HEK293 (cell line): ENCODE results near the gene SAMD13.

ENCODE experiments used
- CTCF ChIA-PET: fragments of 350-600 bp; formaldehyde crosslinking; extraction: SDS; loops from one replicate; lab custom pipeline; 2021; ENCODE audit warnings: antibody characterized with exemption; lab: Yijun Ruan, JAX
- POLR2A ChIA-PET: fragments of 300-600 bp; formaldehyde crosslinking; extraction: SDS; loops from one replicate; lab custom pipeline; 2020; ENCODE audit warnings: antibody characterized with exemption, inconsistent platforms; lab: Yijun Ruan, JAX
- H3K27ac ChIP-seq: fragments of 200-500 bp; sonication (Bioruptor generic); 2 replicates; pipeline ENCODE4 v1.5.1; 2014; ENCODE audit warnings: low read depth, low read length, control low read depth, inconsistent platforms; ENCODE audit errors: extremely low read depth
- H3K36me3 ChIP-seq, 2 experiments: fragments of 200-500 bp in 1 of 2; sonication (Bioruptor generic) in 1 of 2; 1 replicate in 1 of 2; 2 replicates in 1 of 2; pipeline ENCODE4 v1.5.1; 2014 to 2017; ENCODE audit warnings: inconsistent platforms in 2 of 2, low read length in 2 of 2; ENCODE audit not compliant: control insufficient read depth in 2 of 2, insufficient read depth in 1 of 2
- H3K4me1 ChIP-seq: fragments of 200-500 bp; sonication (Bioruptor generic); 2 replicates; pipeline ENCODE4 v1.5.1; 2014; ENCODE audit warnings: mild to moderate bottlenecking, low read length, inconsistent platforms; ENCODE audit not compliant: control insufficient read depth, insufficient read depth
- H3K4me3 ChIP-seq: 2 replicates; pipeline ENCODE4 v1.5.1; 2011; ENCODE audit warnings: low read depth, mild to moderate bottlenecking, control low read depth, low read length, moderate library complexity
- H3K9me3 ChIP-seq: fragments of 200-500 bp; sonication (Bioruptor generic); 2 replicates; pipeline ENCODE4 v1.5.1; 2014; ENCODE audit warnings: low read depth, low read length, inconsistent platforms; ENCODE audit not compliant: control insufficient read depth, insufficient read depth
- AEBP2 ChIP-seq: fragments of 450-650 bp; formaldehyde crosslinking; IDR thresholded peaks from 2 replicates; pipeline ENCODE4 v1.5.1; 2016; ENCODE audit warnings: missing biosample characterization, missing genetic modification characterization, borderline replicate concordance
- HOXA7 ChIP-seq: sonication (generic); formaldehyde crosslinking; IDR thresholded peaks from 2 replicates; pipeline ENCODE4 v1.8.1; 2022; ENCODE audit warnings: missing genetic modification reagents, borderline replicate concordance
- HOXD13 ChIP-seq: sonication (generic); formaldehyde crosslinking; IDR thresholded peaks from 2 replicates; pipeline ENCODE4 v1.8.0; 2022; ENCODE audit warnings: missing genetic modification reagents, borderline replicate concordance
- IKZF3 ChIP-seq: fragments of 450-650 bp; IDR thresholded peaks from 2 replicates; pipeline ENCODE4 v1.5.0; 2018; ENCODE audit warnings: missing biosample characterization, mild to moderate bottlenecking, missing genetic modification characterization, moderate library complexity
- KLF16 ChIP-seq: fragments of 450-650 bp; formaldehyde crosslinking; IDR thresholded peaks from 2 replicates; pipeline ENCODE4 v1.5.1; 2017; ENCODE audit warnings: missing biosample characterization, missing genetic modification characterization
- KLF7 ChIP-seq: fragments of 450-650 bp; formaldehyde crosslinking; IDR thresholded peaks from 2 replicates; pipeline ENCODE4 v1.5.1; 2016; ENCODE audit warnings: missing biosample characterization, missing genetic modification characterization, borderline replicate concordance
- TSHZ1 ChIP-seq: fragments of 450-650 bp; formaldehyde crosslinking; IDR thresholded peaks from 2 replicates; pipeline ENCODE4 v1.5.1; 2016; ENCODE audit warnings: missing biosample characterization, missing genetic modification characterization, borderline replicate concordance
- ZBTB20 ChIP-seq: fragments of 450-650 bp; formaldehyde crosslinking; IDR thresholded peaks from 2 replicates; pipeline ENCODE4 v1.5.1; 2016; ENCODE audit warnings: missing biosample characterization, missing genetic modification characterization
- ZBTB49 ChIP-seq: fragments of 450-650 bp; formaldehyde crosslinking; IDR thresholded peaks from 2 replicates; pipeline ENCODE4 v1.5.1; 2016; ENCODE audit warnings: missing biosample characterization, missing genetic modification characterization, low read depth
- ZNF2 ChIP-seq: fragments of 450-650 bp; formaldehyde crosslinking; IDR thresholded peaks from 2 replicates; pipeline ENCODE4 v1.5.1; 2016; ENCODE audit warnings: missing biosample characterization, missing genetic modification characterization
- ZNF202 ChIP-seq: fragments of 450-650 bp; formaldehyde crosslinking; IDR thresholded peaks from 2 replicates; pipeline ENCODE4 v1.5.1; 2016; ENCODE audit warnings: missing biosample characterization, missing genetic modification characterization, borderline replicate concordance
- ZNF221 ChIP-seq: fragments of 450-650 bp; formaldehyde crosslinking; IDR thresholded peaks from 2 replicates; pipeline ENCODE4 v1.5.1; 2017; ENCODE audit warnings: missing biosample characterization, missing genetic modification characterization, borderline replicate concordance
- ZNF248 ChIP-seq: fragments of 450-650 bp; formaldehyde crosslinking; IDR thresholded peaks from 2 replicates; pipeline ENCODE4 v1.5.1; 2017; ENCODE audit warnings: missing biosample characterization, missing genetic modification characterization
- ZNF404 ChIP-seq: fragments of 450-650 bp; formaldehyde crosslinking; IDR thresholded peaks from 2 replicates; pipeline ENCODE4 v1.5.1; 2017; ENCODE audit warnings: missing biosample characterization, missing genetic modification characterization
- ZNF518A ChIP-seq: fragments of 450-650 bp; formaldehyde crosslinking; conservative IDR thresholded peaks from 2 replicates; pipeline ENCODE4 v1.5.1; 2016; ENCODE audit warnings: low read depth, missing biosample characterization, missing genetic modification characterization
- ZNF654 ChIP-seq: fragments of 450-650 bp; formaldehyde crosslinking; IDR thresholded peaks from 2 replicates; pipeline ENCODE4 v1.5.1; 2016; ENCODE audit warnings: low read depth, missing biosample characterization, missing genetic modification characterization
- ZNF660 ChIP-seq: fragments of 450-650 bp; IDR thresholded peaks from 2 replicates; pipeline ENCODE4 v1.5.1; 2018; ENCODE audit warnings: missing biosample characterization, mild to moderate bottlenecking, missing genetic modification characterization
- ZNF791 ChIP-seq: fragments of 450-650 bp; formaldehyde crosslinking; IDR thresholded peaks from 2 replicates; pipeline ENCODE4 v1.5.1; 2016; ENCODE audit warnings: missing biosample characterization, missing genetic modification characterization
- ZNF792 ChIP-seq: fragments of 450-650 bp; formaldehyde crosslinking; IDR thresholded peaks from 2 replicates; pipeline ENCODE4 v1.5.1; 2016; ENCODE audit warnings: missing biosample characterization, missing genetic modification characterization

SAMD13 gene

GRCh38 chr1:84298684-84299535, 2.6 kb upstream of the SAMD13 start (continued):
- TF ChIP-seq HOXD13 (CRISPR knock-in tag) (no peak), ZNF248 (tag by site-specific recombination) (no peak), ZBTB49 (tag by site-specific recombination) (no peak), ZNF654 (tag by site-specific recombination) (no peak), ZNF404 (tag by site-specific recombination) (no peak), KLF7 (tag by site-specific recombination) (peak; percentile 50; the same call in 1 of the 2 replicates), ZBTB20 (tag by site-specific recombination) (peak; percentile 90), AEBP2 (tag by site-specific recombination) (no peak), ZNF792 (tag by site-specific recombination) (no peak), KLF16 (tag by site-specific recombination) (0 out of 2 replicates have a peak, but pooled peaks have one; percentile 49), ZNF202 (tag by site-specific recombination) (no peak)
- TF ChIP-seq, all 188 proteins: peak for 48

GRCh38 chr1:84299536-84300170, 1.9 kb upstream of the SAMD13 start:
- POLR2A ChIA-PET, result interaction anchor here (1.7 kb wide), 1 partner anchor 10 kb away, joined by 3 read pairs; no protein-coding TSS in a partner anchor
- Histone ChIP-seq H3K9me3 (no peaks in the 10 kb centered on the region), H3K4me1 (peaks cover 3% of the 10 kb centered on the region; the same call in 1 of the 2 replicates), H3K4me3 (no peak overlapping the region), H3K36me3 (no peaks in the 10 kb centered on the region), H3K27ac (peak overlapping the region; percentile 86; the same call in 1 of the 2 replicates)
- CTCF ChIA-PET, result interaction anchor here (0.6 to 1.2 kb wide), 5 partner anchors 28 to 134 kb away, joined by 3 to 4 read pairs (median 3); no protein-coding TSS in a partner anchor
- TF ChIP-seq IKZF3 (tag by site-specific recombination) (peak; percentile 28; the same call in 1 of the 2 replicates), ZNF791 (tag by site-specific recombination) (no peak), KLF7 (tag by site-specific recombination) (0 out of 2 replicates have a peak, but pooled peaks have one; percentile 5), ZNF518A (tag by site-specific recombination) (peak; percentile 55; the same call in 1 of the 2 replicates), HOXA7 (CRISPR knock-in tag) (no peak), ZNF2 (no peak), ZNF660 (tag by site-specific recombination) (no peak), TSHZ1 (no peak), ZNF221 (no peak)
